ENCODE measurements around the gene CREB1. TPM values are rescaled to one million over a fixed set of nuclear protein-coding genes. Genes with fewer than 3 reads are reported as not detected.

CREB1 gene
- total and polyA plus RNA-seq, 11 donors: 4.3 to 58.9 (median 48.9) TPM

DNA sequence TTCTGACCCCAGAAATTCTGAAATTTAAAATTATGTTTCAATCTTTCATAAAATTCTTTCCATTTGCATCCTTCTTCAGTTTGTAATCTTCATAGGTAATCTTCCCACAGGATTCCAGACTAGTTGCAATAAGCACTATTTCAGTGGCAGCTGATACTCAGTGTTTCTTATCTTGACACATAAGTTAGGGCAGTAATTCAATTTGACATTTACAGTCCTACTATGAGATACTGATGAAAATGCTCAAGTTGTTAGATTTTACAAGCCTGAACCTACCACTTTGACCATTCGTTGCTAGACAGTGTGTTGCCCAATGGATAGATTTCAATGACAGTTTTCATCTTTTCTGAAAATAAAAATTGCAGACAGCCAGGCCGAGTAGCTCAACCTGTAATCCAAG lies 85.1 kb downstream of the CREB1 start:
- 87 to 90% (median 89%) methylated on average over 2 of the region's 2 CpGs for WGBS, 4 donors
- no peak overlapping the region for H3K27ac ChIP-seq
- H3K36me3 ChIP-seq: peaks cover 0 to 46% (median 29%) of the 10 kb centered on the region in 9 donors

DNA sequence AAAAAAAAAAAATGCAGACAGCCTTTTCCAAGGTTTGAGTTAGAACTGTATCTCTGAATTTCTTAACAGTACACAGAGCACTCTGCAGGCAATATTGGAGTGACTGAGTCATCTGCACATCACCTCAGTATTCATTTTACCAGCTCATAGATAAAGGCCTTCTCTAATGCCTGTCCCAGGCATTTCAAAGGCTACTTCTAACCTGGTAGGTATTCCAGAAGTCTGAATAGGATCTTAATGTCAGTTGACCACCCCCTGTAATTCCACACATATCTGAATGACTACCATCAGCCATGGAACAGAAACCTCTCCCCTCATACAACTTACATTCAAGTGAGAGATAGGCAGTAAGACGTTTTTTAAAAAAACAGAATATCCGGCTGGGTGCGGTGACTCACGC lies 86.4 kb downstream of the CREB1 start:
- DNase-seq: no peak
- H3K4me3 ChIP-seq: no peak overlapping the region

More for the DNA sequence above, 85.1 kb downstream of the CREB1 start:
- no peak for ATAC-seq
- no peak overlapping the region for H3K4me3 ChIP-seq
- no peak for DNase-seq
- no peaks in the 10 kb centered on the region for H3K9me3 ChIP-seq
- no peaks in the 10 kb centered on the region for H3K27me3 ChIP-seq
- H3K4me1 ChIP-seq: peaks cover 0 to 6% (median 0%) of the 10 kb centered on the region in 12 donors
- intact Hi-C loops (cut with DNase I): no loop called here
- TF ChIP-seq POLR2A (IDR thresholded peaks at IDR 0.05): no peak
- TF ChIP-seq, protein P1, sequence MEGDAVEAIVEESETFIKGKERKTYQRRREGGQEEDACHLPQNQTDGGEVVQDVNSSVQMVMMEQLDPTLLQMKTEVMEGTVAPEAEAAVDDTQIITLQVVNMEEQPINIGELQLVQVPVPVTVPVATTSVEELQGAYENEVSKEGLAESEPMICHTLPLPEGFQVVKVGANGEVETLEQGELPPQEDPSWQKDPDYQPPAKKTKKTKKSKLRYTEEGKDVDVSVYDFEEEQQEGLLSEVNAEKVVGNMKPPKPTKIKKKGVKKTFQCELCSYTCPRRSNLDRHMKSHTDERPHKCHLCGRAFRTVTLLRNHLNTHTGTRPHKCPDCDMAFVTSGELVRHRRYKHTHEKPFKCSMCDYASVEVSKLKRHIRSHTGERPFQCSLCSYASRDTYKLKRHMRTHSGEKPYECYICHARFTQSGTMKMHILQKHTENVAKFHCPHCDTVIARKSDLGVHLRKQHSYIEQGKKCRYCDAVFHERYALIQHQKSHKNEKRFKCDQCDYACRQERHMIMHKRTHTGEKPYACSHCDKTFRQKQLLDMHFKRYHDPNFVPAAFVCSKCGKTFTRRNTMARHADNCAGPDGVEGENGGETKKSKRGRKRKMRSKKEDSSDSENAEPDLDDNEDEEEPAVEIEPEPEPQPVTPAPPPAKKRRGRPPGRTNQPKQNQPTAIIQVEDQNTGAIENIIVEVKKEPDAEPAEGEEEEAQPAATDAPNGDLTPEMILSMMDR (IDR thresholded peaks at IDR 0.05): no peak

DNA sequence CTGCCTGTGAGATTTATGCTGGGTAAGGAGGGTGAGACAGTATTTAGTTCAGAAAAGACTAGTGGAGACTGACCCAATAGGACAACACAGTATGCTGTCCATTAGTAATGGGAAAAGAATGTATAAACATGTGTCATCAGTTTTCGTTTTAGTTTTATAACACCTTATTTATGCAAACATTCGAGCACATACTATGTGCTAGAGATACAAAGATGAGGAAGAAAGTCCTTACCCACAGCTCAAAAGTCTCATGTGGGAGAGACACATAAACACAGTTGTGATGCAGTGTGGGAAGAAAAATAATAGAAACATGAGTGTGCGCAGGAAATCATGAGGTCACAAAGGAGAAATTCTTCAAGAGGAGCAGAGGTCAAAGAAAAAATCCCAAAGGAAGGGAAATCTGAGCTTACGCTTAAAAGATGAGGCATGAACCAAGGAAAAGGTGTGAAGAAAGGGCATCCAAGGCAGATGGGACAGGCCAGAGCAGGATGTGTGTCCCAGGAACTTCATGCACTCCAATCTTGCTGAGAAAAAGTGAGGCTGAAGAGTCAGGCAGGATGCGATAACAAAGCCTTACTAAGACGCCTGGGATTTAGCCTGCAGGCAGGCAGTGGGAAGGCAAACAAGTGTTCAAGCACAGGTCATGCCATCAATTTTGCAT lies 87.4 kb downstream of the CREB1 start:
- peaks cover 0 to 67% (median 47%) of the 10 kb centered on the region in 9 donors for H3K36me3 ChIP-seq
- no peaks in the 10 kb centered on the region for H3K27me3 ChIP-seq
- H3K27ac ChIP-seq: peak overlapping the region in 1 of 12 donors; percentile 43
- intact Hi-C loops (cut with DNase I): no loop called here
- 72 to 75% (median 74%) methylated on average over 6 of the region's 6 CpGs for WGBS, 4 donors
- TF ChIP-seq, protein P1 (IDR thresholded peaks at IDR 0.05): no peak
- TF ChIP-seq POLR2A (IDR thresholded peaks at IDR 0.05): no peak
- ATAC-seq (peak in 1 of 4 donors; percentile 13), DNase-seq (no peak)
- H3K9me3 ChIP-seq: no peaks in the 10 kb centered on the region
- H3K4me3 ChIP-seq: no peak overlapping the region
- H3K4me1 ChIP-seq: peaks cover 0 to 16% (median 0%) of the 10 kb centered on the region in 12 donors

More for the DNA sequence above, 86.4 kb downstream of the CREB1 start:
- intact Hi-C loops (cut with DNase I): no loop called here
- no peak for ATAC-seq
- peaks cover 0 to 59% (median 41%) of the 10 kb centered on the region in 9 donors for H3K36me3 ChIP-seq
- H3K27ac ChIP-seq: peak overlapping the region in 1 of 12 donors; percentile 43
- 86 to 91% (median 89%) methylated on average over 4 of the region's 4 CpGs for WGBS, 4 donors
- peaks cover 0 to 15% (median 0%) of the 10 kb centered on the region in 12 donors for H3K4me1 ChIP-seq
- H3K27me3 ChIP-seq: no peaks in the 10 kb centered on the region
- TF ChIP-seq POLR2A (IDR thresholded peaks at IDR 0.05): no peak
- TF ChIP-seq, protein P1 (IDR thresholded peaks at IDR 0.05): no peak
- no peaks in the 10 kb centered on the region for H3K9me3 ChIP-seq

GRCh38 chr2:207619764-207620203 lies 90.0 kb downstream of the CREB1 start:
- Histone ChIP-seq H3K27me3 (no peaks in the 10 kb centered on the region), H3K9me3 (no peaks in the 10 kb centered on the region), H3K4me3 (no peak overlapping the region), H3K36me3 (peaks cover 0 to 60% (median 46%) of the 10 kb centered on the region in 9 donors), H3K4me1 (peaks cover 0 to 36% (median 10%) of the 10 kb centered on the region in 12 donors), H3K27ac (peak overlapping the region in 1 of 12 donors; percentile 66)
- DNase-seq: no peak
- TF ChIP-seq, protein P1 (IDR thresholded peaks at IDR 0.05): no peak
- TF ChIP-seq POLR2A (IDR thresholded peaks at IDR 0.05): no peak
- intact Hi-C loops (cut with DNase I): loop anchor here in 8 of 10 donors (5.0 to 10.0 kb wide), 6 partner anchors 85 to 455 kb away; partner anchors contain the start of genes CCNYL1 (in 3 of the 8), PLEKHM3 (in 2 of the 8), CREB1 (in 1 of the 8) and KLF7 (in 1 of the 8)
- ATAC-seq: no peak
- whole genome bisulfite sequencing, 4 donors: 48 to 67% (median 62%) methylated on average over 4 of the region's 4 CpGs

Measured in heart left ventricle (tissue), 16 donors.